ENCODE results near the gene TIMP3.

GRCh38 chr22:32826537-32826936, 25.0 kb downstream of the TIMP3 start:
- TF ChIP-seq, protein P1, sequence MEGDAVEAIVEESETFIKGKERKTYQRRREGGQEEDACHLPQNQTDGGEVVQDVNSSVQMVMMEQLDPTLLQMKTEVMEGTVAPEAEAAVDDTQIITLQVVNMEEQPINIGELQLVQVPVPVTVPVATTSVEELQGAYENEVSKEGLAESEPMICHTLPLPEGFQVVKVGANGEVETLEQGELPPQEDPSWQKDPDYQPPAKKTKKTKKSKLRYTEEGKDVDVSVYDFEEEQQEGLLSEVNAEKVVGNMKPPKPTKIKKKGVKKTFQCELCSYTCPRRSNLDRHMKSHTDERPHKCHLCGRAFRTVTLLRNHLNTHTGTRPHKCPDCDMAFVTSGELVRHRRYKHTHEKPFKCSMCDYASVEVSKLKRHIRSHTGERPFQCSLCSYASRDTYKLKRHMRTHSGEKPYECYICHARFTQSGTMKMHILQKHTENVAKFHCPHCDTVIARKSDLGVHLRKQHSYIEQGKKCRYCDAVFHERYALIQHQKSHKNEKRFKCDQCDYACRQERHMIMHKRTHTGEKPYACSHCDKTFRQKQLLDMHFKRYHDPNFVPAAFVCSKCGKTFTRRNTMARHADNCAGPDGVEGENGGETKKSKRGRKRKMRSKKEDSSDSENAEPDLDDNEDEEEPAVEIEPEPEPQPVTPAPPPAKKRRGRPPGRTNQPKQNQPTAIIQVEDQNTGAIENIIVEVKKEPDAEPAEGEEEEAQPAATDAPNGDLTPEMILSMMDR (conservative IDR thresholded peaks at IDR 0.05 in 1 of 2, IDR thresholded peaks at IDR 0.05 in 1 of 2; ENCODE audit: low read depth in 1 of 2, low read length in 2 of 2): no peak
- TF ChIP-seq EZH2 (IDR thresholded peaks at IDR 0.05; ENCODE audit: low read length, missing control alignments): no peak
